Daoy (cell line): Measurements from ENCODE around the gene STAT5B. TPM values are rescaled to one million over a fixed set of nuclear protein-coding genes. Genes with fewer than 3 reads are reported as not detected.
"Not testable (repeated sequence)": the region's sequence is repeated elsewhere in the genome, so short reads cannot be mapped to it uniquely, and the experiment has no call there.

Experiments used
- DNase-seq: peaks from one replicate; pipeline ENCODE4 v3.0.0-alpha.2; 2015; ENCODE audit warnings: low read depth
- total RNA-seq: library from RNA; depleted of rRNA; stranded (reverse); fragments of >200 nt; shearing (Covaris generic); gene quantifications from 2 replicates; pipeline ENCODE4 v1.2.3, GENCODE V29; 2014

STAT5B gene
- total RNA-seq, 1 experiment from 2014 or later = 27.1 TPM

- DNase-seq = no peak
These were observed 43.0 kb downstream of the STAT5B start for GRCh38 chr17:42233156-42233555.

- DNase-seq = no peak
These were observed 46.0 kb downstream of the STAT5B start for GRCh38 chr17:42230225-42230624.

GRCh38 chr17:42227849-42228700 lies 48.1 kb downstream of the STAT5B start:
- no peak for DNase-seq

- DNase-seq = no peak
These were observed 50.5 kb downstream of the STAT5B start for GRCh38 chr17:42225646-42226045.

- no peak for DNase-seq
These were observed 51.5 kb downstream of the STAT5B start for GRCh38 chr17:42224651-42225050.

GRCh38 chr17:42221886-42222745 lies 54.1 kb downstream of the STAT5B start:
- peak; percentile 32 for DNase-seq

- not testable (repeated sequence) for DNase-seq
These were observed 56.9 kb downstream of the STAT5B start for GRCh38 chr17:42219280-42219679.

- DNase-seq = no peak
These were observed 62.0 kb downstream of the STAT5B start for GRCh38 chr17:42214156-42214555.

GRCh38 chr17:42212382-42212781 lies 63.8 kb downstream of the STAT5B start:
- DNase-seq = no peak

DNA sequence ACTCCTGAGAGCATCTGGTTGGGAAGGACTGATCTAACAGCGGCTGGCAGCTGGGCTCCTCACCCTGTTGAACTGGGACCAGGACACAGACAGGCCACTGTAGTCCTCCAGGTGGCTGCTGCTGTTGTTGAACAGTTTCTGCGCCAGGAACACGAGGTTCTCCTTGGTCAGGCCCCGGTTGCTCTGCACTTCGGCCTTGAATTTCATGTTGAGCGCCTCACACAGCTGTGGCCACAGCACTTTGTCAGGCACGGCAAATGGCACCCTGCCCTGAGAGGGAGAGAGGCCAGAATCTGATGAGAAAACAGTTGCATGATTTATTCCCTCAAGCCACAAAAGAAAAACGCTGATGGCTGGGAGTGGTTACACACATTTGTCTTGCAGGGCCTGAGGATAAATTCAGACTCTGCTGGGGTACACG lies 64.3 kb downstream of the STAT5B start:
- not testable (repeated sequence) for DNase-seq

GRCh38 chr17:42210046-42210445 lies 66.1 kb downstream of the STAT5B start:
- no peak for DNase-seq

GRCh38 chr17:42206153-42206612 lies 70.0 kb downstream of the STAT5B start:
- DNase-seq = not testable (repeated sequence)

DNA sequence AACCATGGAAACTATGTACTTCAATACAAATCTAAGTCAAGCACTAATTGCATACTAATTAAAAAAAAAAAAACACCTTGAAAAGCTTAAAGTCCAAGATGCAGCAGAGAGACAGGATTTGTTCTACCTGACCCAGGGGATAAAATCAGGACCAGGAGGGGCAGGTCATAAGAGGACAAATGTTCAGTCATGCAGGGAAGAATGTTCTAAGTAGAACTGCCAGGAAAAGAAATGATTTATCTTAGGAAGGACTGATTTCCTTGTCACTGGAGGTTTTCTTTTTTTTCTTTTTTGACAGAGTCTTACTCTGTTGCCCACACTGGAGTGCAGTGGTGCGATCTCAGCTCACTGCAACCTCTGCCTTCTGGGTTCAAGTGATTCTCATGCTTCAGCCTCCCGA lies 72.8 kb downstream of the STAT5B start:
- no peak for DNase-seq

GRCh38 chr17:42202696-42203095 lies 73.5 kb downstream of the STAT5B start:
- no peak for DNase-seq

- DNase-seq = no peak
These were observed 74.0 kb downstream of the STAT5B start for GRCh38 chr17:42202159-42202558.

- DNase-seq = no peak
These were observed 74.8 kb downstream of the STAT5B start for GRCh38 chr17:42201458-42201772.

DNA sequence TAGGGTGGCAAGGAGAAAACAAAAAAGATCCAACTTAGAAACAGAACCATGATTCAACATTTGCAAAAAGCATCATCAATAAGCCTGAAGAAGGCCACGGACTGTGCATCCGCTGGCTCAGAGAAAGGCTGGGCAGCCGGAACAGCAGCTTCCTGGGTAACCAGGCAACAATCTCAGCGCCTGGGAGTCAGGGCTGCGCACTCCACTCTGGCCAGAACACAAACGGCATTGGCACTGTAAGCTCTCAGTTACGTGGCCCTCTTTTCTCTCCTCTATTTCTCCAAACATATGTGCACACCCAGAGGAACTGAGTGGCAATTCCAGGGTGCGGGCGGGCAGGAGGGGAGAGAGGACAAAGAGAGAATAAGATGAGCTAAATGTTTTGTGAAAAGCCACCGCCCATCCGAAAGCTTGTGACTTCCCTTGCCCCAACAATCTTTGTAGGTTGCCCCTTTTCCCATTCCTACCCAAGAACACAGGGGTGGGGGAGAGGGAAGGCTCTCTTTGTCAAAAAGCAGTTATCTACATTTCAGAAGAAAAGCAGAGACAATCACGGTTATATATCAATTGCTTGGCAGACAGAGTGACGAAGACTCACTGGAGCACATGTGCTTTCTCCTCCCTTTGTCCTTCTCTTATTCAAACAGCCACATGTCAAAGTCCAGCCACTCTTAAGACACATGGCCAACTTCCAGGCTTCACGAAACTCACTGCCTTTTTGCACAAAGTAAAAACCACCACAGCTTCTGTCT lies 75.3 kb downstream of the STAT5B start:
- DNase-seq = no peak

DNA sequence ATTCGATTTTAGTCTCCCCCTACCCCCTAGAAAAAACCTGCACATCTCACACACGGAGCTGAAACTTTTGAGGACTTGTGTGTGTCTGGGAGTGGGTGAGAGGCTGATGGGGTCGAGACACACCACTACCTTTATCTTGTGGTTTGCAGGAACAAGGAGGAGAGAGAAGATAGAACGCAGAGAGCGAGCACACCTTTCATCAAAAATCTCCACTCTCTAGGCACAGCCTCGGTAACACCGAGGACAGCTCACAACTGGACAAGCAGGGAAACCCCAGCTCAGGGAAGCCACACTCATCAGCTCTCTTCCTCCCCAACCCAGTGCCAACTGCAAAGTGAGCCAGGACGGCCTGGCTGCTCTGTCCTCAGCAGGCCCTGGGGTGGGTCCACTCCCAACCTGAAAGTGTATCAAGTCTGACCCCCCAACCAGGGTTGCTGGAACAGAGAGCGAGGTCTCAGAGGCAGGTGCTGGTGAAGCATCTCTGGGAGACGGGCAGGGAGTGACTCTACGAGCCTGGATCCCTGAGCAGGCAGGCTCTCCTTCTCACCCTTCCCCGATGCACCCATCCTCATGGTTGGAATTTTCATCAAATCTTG lies 76.7 kb downstream of the STAT5B start:
- no peak for DNase-seq

DNA sequence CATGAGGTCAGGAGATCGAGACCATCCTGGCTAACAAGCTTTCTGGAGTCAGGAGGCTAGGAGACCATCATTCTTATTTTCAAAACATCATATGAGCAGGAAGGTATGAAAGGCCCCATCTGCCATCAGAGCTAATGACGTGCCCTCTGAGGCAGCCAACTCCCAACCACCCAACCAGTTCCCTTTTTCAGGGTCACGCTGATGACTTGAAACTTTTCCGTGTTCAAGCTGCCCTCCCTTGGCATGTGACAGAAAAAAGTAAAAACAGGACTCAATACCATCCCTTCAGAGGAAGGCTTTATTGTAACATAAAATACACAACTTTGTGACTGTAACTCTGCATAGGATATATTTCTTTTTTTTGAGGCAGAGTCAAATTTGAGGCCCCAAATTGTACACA lies 77.3 kb downstream of the STAT5B start:
- DNase-seq = no peak

- DNase-seq = no peak
These were observed 78.5 kb downstream of the STAT5B start for GRCh38 chr17:42197564-42198156.
